ENCODE measurements around the gene ANLN.
"Not testable (repeated sequence)": the region's sequence is repeated elsewhere in the genome, so short reads cannot be mapped to it uniquely, and the experiment has no call there.

ANLN gene

GRCh38 chr7:36462551-36463137 is 73.0 kb downstream of the ANLN start:
- no peak for DNase-seq (ENCODE audit: low read depth, low spot score)

- no peak for DNase-seq (ENCODE audit: low read depth, low spot score)
Measured at GRCh38 chr7:36464271-36464670, 74.6 kb downstream of the ANLN start.

- DNase-seq (ENCODE audit: low read depth, low spot score): not testable (repeated sequence)
Measured at GRCh38 chr7:36466001-36466400, 76.3 kb downstream of the ANLN start.

- DNase-seq (ENCODE audit: low read depth, low spot score): no peak
Measured at GRCh38 chr7:36468370-36469101, 78.9 kb downstream of the ANLN start.

- DNase-seq (ENCODE audit: low read depth, low spot score): no peak
Measured at GRCh38 chr7:36469236-36469635, 79.6 kb downstream of the ANLN start.

- no peak for DNase-seq (ENCODE audit: low read depth, low spot score)
Measured at GRCh38 chr7:36472141-36472729, 82.6 kb downstream of the ANLN start.

- peak; percentile 72 for DNase-seq (ENCODE audit: low read depth, low spot score)
Measured at GRCh38 chr7:36473454-36474282, 84.0 kb downstream of the ANLN start.

- no peak for DNase-seq (ENCODE audit: low read depth, low spot score)
Measured at GRCh38 chr7:36474283-36475010, 84.8 kb downstream of the ANLN start.

GRCh38 chr7:36475011-36475342 is 85.3 kb downstream of the ANLN start:
- no peak for DNase-seq (ENCODE audit: low read depth, low spot score)

GRCh38 chr7:36475381-36475780 is 85.7 kb downstream of the ANLN start:
- no peak for DNase-seq (ENCODE audit: low read depth, low spot score)

GRCh38 chr7:36478745-36479144 is 89.1 kb downstream of the ANLN start:
- no peak for DNase-seq (ENCODE audit: low read depth, low spot score)

GRCh38 chr7:36483853-36484252 is 94.2 kb downstream of the ANLN start:
- DNase-seq (ENCODE audit: low read depth, low spot score): not testable (repeated sequence)

GRCh38 chr7:36484265-36484664 is 94.6 kb downstream of the ANLN start:
- DNase-seq (ENCODE audit: low read depth, low spot score): no peak

GRCh38 chr7:36486336-36486735 is 96.7 kb downstream of the ANLN start:
- DNase-seq (ENCODE audit: low read depth, low spot score): no peak

GRCh38 chr7:36487756-36488336 is 98.2 kb downstream of the ANLN start:
- DNase-seq (ENCODE audit: low read depth, low spot score): no peak

- not testable (repeated sequence) for DNase-seq (ENCODE audit: low read depth, low spot score)
Measured at GRCh38 chr7:36488672-36489071, 99.0 kb downstream of the ANLN start.

- no peak for DNase-seq (ENCODE audit: low read depth, low spot score)
Measured at GRCh38 chr7:36490419-36490830, 100.8 kb downstream of the ANLN start.

GRCh38 chr7:36491317-36491716 is 101.7 kb downstream of the ANLN start:
- no peak for DNase-seq (ENCODE audit: low read depth, low spot score)

- DNase-seq (ENCODE audit: low read depth, low spot score): no peak
Measured at GRCh38 chr7:36496576-36496975, 106.9 kb downstream of the ANLN start.

GRCh38 chr7:36497176-36497575 is 107.5 kb downstream of the ANLN start:
- not testable (repeated sequence) for DNase-seq (ENCODE audit: low read depth, low spot score)

- no peak for DNase-seq (ENCODE audit: low read depth, low spot score)
Measured at GRCh38 chr7:36497775-36498174, 108.1 kb downstream of the ANLN start.

All from ELF-1 (cell line).